ENCODE results near the gene INPP5D.
"Not testable (repeated sequence)": the region's sequence is repeated elsewhere in the genome, so short reads cannot be mapped to it uniquely, and the experiment has no call there.

The INPP5D gene

DNA sequence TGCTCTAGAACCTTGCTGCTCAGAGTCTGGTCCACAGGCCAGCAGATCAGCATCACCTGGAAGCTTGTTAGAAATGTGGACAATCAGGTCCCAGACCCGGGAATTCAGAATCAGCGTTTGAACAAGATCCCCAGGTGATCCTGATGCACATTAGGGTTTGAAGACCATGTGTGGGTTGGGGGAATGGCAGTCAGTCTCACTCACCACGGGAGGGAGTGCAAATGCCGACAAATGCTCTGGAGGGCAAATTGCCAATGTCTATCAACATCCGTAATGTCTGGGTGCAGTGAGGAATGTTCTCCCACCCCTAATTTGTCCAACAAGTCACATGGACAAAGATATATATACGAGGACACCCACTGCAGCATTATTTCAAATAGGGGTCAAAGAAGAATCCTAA, 34.5 kb downstream of the INPP5D start:
- no peak for DNase-seq (ENCODE audit: low read depth)

DNA sequence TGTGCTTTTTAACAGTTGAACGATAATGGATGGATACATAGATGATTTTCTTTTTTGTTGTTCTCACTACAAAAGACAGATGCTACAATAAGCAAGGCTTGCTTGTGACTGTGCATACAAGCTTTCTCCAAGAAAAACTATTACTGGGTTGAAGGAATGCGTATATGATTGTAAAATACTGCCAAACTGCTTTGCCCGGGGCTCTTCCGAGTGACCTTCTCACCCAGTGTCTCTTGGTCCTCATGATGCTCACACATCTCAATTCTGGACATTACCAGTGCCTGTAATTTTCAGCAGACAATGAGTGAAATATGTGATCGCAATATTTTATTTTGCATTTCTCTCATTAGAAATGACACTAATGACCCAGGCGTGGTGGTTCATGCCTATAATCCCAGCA, 35.9 kb downstream of the INPP5D start:
- DNase-seq (ENCODE audit: low read depth) = no peak

DNA sequence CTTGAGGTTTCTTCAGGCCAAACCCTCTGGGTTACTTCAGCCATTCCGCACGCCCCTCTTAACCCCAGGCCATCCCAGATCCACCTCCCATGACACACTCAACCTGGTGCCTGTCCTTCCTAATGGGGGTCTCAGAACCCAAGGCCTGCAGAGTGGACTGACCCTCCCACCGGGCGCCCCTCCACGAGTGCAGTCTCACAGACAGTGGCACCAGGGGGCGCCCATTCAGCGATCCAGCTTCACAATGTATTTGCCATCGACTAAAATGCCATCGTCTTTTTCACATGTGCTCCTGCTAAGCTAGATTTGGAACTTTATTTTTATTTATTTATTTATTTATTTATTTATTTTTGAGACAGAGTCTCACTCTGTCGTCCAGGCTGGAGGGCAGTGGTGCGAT, 38.5 kb downstream of the INPP5D start:
- DNase-seq (ENCODE audit: low read depth) = no peak

DNA sequence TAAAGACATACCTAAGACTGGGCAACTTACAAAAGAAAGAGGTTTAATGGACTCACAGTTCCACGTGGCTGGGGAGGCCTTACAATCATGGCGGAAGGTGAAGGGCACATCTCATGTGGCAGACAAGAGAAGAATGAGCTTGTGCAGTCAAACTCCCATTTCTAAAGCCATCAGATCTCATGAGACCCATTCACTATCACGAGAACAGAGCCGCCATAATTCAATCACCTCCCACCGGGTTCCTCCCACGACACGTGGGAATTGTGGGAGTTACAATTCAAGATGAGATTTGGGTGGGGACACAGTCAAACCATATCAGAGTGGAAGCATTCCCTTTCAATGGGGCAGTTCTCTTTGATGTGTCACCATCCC, 39.7 kb downstream of the INPP5D start:
- DNase-seq (ENCODE audit: low read depth) = not testable (repeated sequence)

DNA sequence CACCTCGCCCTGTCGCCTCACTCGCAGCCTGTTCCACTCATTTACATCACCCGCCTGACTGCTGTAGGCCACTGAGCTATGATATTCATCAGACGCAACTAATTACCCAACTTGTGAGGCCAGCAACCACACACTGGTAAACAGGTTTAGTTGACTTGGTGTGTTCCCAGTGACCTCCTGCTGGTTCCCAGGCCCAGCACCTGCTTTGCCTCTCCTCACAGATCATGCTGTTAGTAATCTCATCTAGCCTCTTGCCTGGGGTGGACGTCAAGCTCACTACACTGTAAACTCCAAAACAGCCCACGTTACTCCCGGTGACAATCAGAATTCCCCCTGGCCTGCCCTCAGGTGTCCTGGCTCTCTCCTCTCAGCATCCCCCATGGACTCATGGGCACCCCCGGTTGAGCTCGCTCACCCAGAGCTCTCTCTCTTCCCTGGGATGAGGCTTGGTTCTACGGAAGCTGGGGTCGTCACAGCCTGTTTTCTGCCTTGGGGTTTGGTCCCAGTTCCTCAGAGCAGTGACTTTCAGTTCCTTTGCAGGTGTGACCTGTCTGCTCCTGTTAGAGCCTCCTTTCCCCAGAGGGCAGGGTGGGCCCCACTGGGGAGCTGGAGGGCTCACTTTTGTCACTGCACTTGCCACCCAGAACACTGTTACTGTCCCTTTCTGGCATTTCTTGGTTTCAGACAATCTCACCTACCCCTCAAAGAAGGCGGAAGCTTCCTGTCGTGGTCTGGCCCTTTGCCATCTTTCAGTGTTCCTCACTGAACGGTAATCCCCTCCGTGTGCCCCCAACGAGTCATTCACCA, 40.3 kb downstream of the INPP5D start:
- peak; percentile 46 for DNase-seq (ENCODE audit: low read depth)

DNA sequence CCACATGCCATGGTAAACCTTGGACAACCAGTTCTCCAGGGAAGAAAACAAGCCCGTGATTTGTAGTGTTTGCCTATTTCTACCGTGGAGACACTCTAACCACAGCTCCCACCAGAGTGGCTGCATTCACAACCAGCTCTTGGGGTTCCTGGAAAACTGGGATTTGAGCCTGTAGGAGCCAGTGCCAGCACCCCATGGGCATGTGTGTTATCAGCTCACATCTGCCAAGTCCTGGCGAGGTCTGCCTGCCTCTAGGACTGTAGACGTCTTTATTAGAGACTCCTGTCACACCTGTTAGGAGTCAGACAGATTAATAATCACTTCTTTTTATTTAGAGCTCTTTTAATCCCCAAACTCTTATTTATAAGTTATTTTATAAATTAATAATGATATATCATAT, 41.0 kb downstream of the INPP5D start:
- no peak for DNase-seq (ENCODE audit: low read depth)

DNA sequence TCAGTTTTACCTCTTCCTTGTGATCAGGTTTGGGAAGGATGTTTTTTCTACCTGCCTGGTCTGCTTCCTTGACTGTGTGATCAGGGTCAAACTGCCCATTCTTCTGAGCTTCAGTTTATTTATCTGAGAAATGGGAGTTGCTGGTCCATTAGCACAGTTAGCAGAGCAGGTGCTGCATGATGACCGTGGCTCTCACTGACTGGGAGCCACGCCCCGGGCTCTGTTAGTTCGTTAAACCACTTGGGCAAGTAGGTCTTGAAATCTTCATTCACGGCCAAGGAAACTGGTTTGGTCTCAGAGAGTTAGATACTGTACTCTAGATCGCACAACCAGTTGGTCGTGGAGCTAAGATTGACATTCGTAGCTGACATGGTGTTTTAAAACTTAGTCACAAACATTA, 41.7 kb downstream of the INPP5D start:
- DNase-seq (ENCODE audit: low read depth) = no peak

DNA sequence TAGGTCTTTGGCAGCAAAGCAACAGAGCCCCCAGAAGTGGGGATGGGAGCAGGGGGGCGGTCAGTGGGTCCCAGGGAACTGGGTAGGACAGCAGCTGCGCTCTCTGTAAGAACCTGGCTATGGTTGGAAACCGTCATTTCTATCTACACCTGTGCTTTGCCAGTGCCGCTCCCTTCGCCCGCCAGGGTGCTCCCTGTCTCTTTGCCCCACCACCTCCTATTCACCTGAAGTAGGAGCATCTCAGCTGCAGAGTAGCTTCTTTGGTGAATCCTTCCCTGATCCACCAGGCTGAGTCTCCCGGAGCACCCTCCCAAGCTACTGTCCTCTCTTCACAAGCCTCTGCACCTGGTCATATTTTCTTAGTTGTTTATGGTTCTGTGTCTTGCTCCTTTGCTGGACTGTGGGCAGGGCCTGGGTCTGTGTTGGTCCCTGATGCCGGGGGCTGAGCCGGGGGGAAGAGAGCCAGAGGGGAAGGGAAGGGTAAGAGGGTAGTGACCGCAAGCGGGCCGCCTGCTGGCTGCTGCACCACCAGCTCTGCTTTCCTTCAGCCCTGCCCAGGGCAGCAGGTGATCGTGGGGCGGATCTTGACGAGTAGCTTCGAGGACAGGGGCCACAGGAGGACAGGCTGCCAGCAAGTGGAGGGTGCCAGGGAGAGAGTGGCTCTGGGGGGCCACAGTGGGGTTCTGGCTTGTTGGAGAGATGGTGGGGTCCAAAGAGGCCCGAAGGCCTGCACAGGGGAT, 45.2 kb downstream of the INPP5D start:
- no peak for DNase-seq (ENCODE audit: low read depth)

DNA sequence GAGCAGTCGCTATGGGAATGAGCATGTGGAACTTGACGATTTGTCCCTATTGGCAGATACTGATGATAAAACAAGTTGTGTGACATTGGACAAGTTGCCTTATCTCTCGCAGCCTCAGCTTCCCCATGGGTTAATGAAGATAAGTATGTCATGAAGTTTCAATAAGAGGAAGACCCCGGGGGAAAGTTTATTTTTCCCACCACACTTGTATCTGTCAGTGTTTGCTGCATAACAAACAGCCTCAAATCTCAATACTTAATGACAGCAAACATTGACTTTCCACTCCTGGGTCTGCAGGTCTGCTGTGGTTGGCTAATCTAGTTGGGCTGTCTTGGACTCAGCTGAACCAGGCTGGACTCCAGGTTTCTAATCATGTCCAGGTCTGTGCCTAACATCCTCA, 45.8 kb downstream of the INPP5D start:
- no peak for DNase-seq (ENCODE audit: low read depth)

DNA sequence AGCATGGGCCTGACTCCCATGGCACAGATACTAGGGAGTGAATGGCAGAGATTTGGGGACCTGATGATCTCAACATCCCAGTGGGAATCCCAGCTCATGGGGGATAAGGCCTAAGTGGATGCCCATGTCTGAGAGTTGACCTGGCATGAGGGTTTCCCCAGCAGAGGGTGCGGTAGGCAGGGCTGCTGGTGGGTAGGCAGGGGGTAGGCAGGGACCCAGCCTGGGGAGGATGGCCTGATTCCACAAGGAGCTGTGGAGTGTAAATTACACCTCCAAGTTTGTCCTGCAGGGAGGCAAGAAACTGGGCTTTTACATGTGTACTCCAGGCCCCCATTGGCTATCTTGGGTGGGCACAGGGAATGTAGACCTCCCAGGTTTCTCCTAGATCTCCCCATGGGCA, 46.9 kb downstream of the INPP5D start:
- DNase-seq (ENCODE audit: low read depth) = no peak

DNA sequence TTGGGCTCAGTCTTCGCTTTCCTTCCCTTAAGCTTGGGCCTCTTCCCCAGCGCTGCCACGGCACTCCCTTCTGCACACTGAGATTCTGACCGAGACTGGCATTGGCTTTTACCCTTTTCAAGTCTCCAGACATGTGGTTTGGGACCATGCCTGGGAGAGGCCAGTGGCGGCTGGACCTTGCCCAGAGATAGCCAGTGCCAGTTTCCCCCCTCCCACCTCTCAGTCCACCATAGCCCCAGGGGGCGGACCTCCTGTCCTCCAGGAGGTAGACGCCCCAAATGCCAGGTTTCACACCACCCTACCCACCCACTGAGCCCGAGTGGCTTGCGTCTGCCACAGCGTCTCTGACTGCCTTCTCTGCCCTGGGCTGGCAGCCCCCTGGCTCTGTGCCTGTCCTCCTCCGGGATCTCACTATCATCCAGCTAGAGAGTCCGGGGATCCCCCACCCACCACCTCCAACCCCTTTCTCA, 47.7 kb downstream of the INPP5D start:
- no peak for DNase-seq (ENCODE audit: low read depth)

DNA sequence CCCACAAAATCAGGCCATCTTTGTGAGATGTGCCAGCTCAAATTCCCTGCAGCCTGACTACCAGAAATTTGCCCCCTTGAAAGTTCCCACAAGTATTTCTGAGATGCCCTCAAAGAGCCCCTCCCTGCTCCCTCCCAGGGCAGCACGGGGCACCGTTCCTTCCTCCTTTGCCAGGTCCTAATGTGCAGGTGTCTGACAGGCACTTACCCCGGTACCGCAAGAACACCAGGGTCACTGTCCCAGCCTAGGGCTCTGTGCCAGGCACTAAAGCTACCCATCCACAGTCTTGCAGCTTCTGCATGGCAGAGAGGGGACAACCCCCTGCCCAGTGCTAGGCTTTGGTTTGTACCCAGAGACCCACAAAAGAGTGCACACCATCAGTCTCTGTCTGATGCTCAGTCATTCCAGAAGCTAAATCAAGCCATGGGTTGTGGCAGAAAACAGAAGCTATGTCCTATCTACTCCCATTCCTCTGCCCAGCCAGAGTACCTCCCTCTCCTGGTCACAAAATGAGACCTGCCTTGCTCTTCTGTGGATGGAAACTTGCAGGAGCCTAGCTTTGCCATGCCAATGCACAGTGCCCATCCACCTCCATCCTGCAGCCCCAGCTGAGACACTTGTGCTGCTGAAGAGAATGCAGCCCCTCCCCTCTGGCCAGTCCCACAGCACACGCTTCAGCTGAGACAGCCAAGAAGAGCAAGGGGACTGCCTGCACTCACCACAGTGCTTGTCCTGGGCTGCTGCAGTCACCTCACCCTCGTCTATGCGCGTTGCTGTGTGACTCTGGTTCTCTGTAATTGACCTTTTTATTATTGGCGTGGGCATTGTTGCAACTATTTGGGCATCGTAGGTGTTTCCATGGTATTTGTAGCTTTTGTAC, 48.7 kb downstream of the INPP5D start:
- no peak for DNase-seq (ENCODE audit: low read depth)

DNA sequence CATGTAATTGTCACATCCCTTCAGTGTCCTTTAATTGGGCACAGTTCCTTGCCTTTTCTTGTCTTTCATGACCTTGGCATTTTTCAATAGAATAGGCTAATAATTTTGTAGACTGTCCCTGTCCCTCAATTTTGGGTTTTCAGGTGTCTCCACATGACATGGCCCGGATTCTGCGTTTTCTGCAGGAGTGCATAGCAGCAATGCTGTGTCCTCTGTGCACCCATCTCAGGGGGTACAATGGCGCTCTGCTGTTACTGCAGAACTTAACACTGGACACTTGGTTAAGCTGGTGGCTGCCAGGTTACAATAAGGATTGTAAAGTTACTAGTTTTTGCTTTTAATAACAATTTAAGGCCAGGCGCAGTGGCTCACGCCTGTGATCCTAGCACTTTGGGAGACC, 51.3 kb downstream of the INPP5D start:
- no peak for DNase-seq (ENCODE audit: low read depth)

DNA sequence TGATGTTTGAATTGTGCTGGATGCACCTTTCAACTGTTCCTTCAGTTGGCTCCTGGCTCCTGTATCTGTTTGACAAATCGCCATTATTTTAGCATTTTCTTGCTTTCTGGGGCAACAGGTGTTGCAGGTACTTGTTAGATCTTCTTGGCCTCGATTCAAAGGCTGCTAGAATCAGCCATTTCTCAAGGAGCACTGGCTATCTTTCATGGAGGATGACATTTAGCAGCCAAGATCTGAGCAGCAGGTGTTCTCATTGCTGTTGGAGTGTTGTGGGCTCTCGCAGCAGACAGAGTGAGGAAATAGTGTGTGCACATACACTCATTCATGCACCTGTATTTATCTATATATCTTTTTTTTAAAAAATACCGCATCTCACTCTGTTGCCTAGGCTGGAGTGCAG, 52.2 kb downstream of the INPP5D start:
- no peak for DNase-seq (ENCODE audit: low read depth)

DNA sequence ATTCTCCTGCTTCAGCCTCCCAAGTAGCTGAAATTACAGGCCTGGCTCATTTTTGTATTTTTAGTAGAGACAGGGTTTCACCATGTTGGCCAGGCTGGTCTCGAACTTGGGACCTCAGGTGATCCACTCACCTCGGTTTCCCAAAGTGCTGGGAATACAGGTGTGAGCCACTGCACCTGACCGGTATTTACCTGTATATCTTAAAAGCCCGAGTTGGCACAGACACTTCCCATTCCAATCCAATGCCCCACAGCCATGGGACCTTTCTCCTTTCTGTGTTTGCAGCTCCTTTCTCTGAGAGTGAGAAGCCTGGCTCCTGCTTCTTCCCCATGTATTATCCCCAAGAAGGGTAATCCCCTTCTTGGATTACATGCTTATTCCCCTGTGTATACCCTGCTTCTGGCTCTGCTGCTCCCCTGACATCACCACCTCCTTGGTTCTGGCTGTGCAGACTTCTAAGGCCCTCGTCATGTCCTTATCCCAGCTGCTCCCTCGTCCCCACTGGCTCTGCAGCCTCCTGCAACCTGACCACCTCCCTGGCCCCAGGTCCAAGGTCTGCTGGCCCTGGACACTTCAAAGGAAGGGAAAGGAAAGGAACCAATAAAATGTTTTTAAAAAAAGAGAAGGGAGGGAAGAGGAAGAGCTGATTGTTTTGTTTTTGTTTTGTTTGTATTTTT, 52.8 kb downstream of the INPP5D start:
- DNase-seq (ENCODE audit: low read depth) = no peak

DNA sequence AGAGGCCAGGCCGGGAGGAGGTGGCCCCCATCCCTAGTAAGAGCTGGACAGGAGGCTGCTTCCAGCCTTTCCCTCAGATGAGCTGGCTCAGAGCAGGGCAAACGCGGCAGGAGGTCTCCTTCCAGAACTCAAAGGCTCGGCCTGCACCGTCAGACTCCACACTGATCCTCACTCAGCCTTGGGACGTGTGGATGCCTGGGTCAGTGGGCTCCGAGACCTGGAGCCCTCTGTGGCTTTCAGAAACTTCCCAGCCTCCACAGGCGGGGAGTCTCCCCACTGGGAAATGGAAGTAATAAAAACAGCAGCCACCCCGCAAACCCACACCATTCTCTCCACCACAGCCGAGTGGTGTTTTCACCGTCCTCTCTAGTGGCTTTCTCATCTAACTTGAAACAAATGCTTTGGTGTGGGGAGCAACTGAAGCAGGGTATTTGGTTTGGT, 54.3 kb downstream of the INPP5D start:
- DNase-seq (ENCODE audit: low read depth) = no peak

DNA sequence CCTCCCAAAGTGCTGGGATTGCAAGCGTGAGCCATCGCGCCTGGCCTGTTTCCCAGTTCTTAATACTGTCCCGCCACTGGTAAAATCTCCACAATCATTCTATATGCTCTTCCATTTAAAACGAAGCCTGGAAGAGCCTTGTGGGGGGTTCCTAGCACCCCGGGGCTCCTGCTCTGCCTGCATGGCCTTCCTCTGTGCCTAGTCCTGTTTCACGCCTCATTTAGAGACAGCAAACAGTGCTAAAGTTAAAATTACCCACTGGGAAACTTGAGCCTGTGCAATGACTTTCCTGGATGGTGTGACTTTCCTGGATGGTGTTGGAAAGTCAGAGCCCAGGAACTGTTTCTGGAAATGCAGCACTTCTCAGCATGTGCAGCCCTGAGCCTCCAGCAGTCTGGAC, 55.0 kb downstream of the INPP5D start:
- no peak for DNase-seq (ENCODE audit: low read depth)

DNA sequence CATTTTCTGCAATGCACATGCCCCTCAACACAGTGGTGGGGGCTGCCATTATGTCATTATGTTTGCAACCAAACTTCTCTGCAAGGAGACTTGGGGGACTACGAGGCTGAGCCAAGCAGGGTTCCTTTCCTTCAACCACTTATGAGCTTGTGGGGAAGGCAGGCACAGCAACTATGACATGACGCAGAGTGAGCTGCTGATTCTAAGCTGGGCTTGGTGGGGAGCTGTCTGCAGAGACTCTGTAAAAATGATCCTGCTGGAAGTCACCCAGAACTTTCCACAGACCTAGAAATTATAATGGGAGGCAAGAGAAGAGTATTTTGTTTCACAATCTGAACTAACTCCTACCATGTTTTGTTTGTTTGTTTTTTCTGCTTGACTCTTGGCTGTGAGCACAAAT, 55.6 kb downstream of the INPP5D start:
- DNase-seq (ENCODE audit: low read depth) = no peak

DNA sequence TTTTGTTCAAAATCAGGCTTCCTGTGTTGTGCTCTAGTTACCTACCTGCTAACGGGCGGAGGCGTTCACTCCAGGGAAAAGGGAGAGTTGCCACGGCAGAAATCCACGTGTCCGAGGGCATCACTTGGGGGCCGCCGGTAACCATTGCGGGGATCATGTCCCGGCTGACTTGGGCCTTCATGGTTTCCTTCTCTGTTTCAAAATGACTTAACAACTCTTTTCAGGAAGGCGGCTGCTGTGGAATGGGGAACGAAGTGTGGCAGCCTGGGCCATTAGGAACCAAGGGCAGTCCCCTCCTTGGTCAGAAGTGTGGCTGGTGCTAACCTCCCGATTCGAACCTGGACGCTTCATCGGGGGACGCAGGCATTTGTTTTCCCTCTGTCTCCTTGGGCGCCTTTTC, 56.8 kb downstream of the INPP5D start:
- DNase-seq (ENCODE audit: low read depth) = no peak

DNA sequence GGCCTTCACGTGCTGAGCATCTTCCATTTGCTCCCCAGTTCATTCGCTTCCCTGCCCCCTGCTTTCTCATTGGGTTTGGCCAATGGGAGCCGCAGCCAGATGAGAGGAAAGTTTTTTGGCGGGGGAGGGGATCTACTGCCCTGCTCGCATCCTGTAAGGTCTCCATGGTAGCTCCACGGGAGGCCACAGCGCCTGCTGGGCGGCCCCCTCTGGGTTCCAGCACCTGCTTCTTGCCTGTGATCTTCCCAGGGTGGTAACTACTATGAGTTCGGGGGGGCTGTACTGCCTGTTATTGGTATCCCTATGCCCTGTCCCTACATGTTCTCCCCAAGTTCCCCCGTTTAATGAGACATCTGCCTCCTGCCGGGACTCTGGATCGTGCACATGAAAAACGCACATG, 57.2 kb downstream of the INPP5D start:
- no peak for DNase-seq (ENCODE audit: low read depth)

DNA sequence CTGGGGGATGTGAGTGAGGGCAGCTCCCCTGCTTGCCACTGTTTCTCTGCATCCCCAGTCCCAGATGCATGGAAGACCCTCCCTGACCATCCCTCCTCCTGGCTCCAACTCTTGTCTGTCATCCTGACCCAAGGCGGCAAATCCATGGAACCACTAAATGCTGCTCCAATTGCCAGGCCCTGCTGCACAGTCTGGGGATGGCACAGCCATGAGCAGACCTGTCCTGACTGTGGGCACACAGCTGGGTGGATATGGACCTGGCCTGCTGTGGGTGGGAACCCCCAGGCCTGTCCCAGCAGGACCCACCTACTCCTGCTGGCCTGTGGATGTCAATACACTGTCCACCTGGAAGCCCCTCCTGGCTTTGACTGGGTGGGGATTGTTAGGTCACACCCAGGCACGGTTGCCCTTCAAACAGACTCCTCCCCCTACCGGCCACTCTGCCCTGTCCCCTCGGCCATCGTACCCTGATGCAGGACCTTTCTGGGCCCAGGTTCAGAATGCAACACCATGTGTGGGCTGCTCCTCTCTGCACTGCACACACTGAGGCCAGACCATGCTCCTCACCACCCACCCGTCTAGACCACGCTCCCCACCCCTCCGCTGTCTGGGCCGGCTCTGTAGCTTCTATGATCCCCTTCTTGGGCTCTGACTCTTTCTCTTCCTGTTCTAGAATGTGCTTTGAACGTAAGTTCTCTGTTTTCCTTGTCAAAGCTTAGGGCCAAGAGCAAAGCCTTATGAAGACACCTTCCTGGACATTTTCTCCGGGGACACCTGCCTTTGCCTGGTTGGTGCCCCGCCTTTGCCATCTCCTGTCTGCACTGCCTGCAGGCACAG, 57.9 kb downstream of the INPP5D start:
- DNase-seq (ENCODE audit: low read depth) = no peak
